BLaER1 treated with 17β-estradiol and CSF1 and Interleukin-3, amounts not matched to agents 10 nM and 100 nM (cell line): ENCODE data around the gene DAB2IP.

Experiments
- H3K27ac ChIP-seq, 11 experiments: shearing (Covaris generic); formaldehyde crosslinking; 2 replicates each; pipeline ENCODE4 v1.8.1; 2022
- H3K27me3 ChIP-seq, 11 experiments: shearing (Covaris generic); formaldehyde crosslinking; 2 replicates each; pipeline ENCODE4 v1.8.1; 2022
- H3K36me3 ChIP-seq, 11 experiments: shearing (Covaris generic); formaldehyde crosslinking; 2 replicates each; pipeline ENCODE4 v1.8.1; 2022
- H3K4me1 ChIP-seq, 10 experiments: shearing (Covaris generic); formaldehyde crosslinking; 2 replicates each; pipeline ENCODE4 v1.8.1; 2022
- H3K4me2 ChIP-seq, 11 experiments: shearing (Covaris generic); formaldehyde crosslinking; 2 replicates each; pipeline ENCODE4 v1.8.1; 2022
- H3K4me3 ChIP-seq, 10 experiments: shearing (Covaris generic); formaldehyde crosslinking; 2 replicates each; pipeline ENCODE4 v1.8.1; 2022
- H3K9ac ChIP-seq, 11 experiments: shearing (Covaris generic); formaldehyde crosslinking; 2 replicates each; pipeline ENCODE4 v1.8.1; 2022
- H3K9me3 ChIP-seq, 11 experiments: shearing (Covaris generic); formaldehyde crosslinking; replicated peaks in 1 of 11; 2 replicates each; pipeline ENCODE4 v1.8.1; 2022
- H4K20me1 ChIP-seq, 11 experiments: shearing (Covaris generic); formaldehyde crosslinking; 2 replicates each; pipeline ENCODE4 v1.8.1; 2022
- Cebpa-rat ChIP-seq, 11 experiments: shearing (Covaris generic); IDR thresholded peaks; 2 replicates each; pipeline ENCODE4 v1.8.1; 2022

DAB2IP gene

DNA sequence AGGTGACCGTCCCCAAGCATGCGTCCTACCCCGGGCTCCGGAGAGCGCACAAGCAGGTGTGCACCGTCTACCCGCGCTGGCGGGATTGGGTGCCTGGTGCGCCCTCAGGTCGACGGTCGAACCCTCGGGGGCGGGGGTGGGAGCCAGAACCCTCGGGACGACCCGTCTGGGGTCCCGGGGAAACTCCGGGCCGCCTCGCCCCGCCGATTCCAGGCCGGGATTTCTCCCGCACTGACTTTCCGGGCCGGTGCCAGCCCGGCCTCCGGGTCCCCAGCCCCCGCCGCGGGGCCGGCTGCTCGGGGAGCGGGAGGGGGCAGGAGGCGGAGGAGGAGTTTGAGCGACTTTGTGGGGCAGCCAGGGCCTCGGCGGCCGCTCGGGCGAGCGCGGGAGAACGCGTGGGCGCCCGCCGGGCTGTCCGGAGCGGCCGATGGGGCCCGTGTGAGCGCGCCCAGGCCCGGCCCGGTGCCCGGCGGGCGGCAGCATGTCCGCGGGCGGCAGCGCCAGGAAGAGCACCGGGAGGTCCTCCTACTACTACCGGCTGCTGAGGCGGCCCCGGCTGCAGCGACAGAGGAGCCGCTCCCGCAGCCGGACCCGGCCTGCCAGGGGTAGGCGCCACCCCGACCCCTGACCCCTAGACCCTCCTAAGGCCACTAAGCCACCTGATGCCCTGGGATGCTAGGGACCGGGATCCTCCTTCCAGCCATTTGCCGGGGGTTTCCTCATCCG, at the start of gene DAB2IP:
Gene DAB2IP, plus strand, starts transcription at position 340 of the 726 bp plus-strand sequence. Its CDS starts 142 bp downstream, at position 482.
- Histone ChIP-seq H3K9me3 (no peaks in the 10 kb centered on the region), H3K36me3 (no peaks in the 10 kb centered on the region), H4K20me1 (peaks cover 0 to 56% (median 6%) of the 10 kb centered on the region in 11 experiments; a peak in 13 of 22 replicates), H3K4me3 (peak within 1 kb of the TSS; percentile 48 to 77 (median 72)), H3K9ac (peak within 1 kb of the TSS; percentile 44 to 83 (median 74)), H3K27ac (peak within 1 kb of the TSS in 9 of 11 experiments; percentile 23 to 74 (median 66); a peak in 17 of 22 replicates), H3K27me3 (peaks cover 34 to 45% (median 37%) of the 10 kb centered on the region in 11 experiments), H3K4me2 (peak within 1 kb of the TSS; percentile 85 to 100 (median 97)), H3K4me1 (peaks cover 32 to 67% (median 55%) of the 10 kb centered on the region in 10 experiments)
- no peak for TF ChIP-seq Cebpa-rat (IDR thresholded peaks at IDR 0.05)

DNA sequence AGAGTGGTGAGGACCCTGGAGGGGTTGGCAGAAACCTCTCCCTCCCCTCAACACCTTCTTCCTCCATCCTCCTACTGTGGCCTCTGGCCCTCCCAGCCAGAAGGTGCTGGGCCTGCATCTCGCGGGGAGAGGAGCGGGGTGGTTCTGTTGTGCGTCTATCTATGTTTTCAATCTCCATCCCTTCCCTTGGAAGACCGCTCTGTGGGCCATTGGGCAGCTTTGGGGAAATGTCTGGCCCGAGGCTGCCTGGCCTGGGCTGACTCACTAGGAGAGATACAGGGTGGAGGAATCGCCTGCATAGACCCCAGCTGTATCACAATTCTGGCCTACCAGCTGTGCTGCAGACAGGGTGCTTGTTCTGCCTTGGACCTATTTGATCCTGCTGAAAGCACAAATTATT, 48.4 kb upstream of the DAB2IP start:
- Histone ChIP-seq H3K36me3 (no peaks in the 10 kb centered on the region; a peak in 1 of 22 replicates), H3K4me1 (peaks cover 74 to 91% (median 86%) of the 10 kb centered on the region in 10 experiments), H3K9ac (no peak overlapping the region), H3K9me3 (peaks cover 7 to 12% (median 11%) of the 10 kb centered on the region in 11 experiments), H4K20me1 (no peaks in the 10 kb centered on the region), H3K27me3 (peaks cover 30 to 46% (median 42%) of the 10 kb centered on the region in 11 experiments), H3K4me2 (peak overlapping the region in 9 of 11 experiments; percentile 69 to 91 (median 84); a peak in 15 of 22 replicates), H3K4me3 (no peak overlapping the region), H3K27ac (peak overlapping the region in 4 of 11 experiments; percentile 6 to 32 (median 12); a peak in 4 of 22 replicates)
- TF ChIP-seq Cebpa-rat (IDR thresholded peaks at IDR 0.05), result no peak

DNA sequence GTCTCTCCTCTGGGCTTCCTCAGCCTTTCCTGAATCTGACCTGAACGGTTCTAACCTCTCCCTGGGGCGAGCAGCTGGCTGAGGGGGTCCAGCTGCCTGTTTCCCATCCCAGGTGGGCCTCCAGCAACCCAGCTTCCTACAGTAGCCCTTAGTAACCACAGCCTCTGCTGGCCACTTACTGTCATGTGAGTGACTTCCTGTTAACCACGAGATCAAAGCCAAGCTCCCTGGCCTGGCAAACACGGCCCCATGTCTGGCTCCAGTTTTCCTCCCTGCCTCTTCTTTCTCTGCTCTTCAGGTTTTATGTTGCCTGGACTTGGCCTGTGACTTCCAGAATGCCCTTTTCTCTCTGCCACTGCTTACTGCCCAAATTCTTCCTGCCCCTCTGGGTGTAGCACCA, 47.2 kb upstream of the DAB2IP start:
- H3K9ac ChIP-seq, result peak overlapping the region in 3 of 11 experiments; percentile 10 to 48 (median 14); a peak in 3 of 22 replicates
- H3K9me3 ChIP-seq, result no peaks in the 10 kb centered on the region; a peak in 1 of 22 replicates
- no peaks in the 10 kb centered on the region for H4K20me1 ChIP-seq
- peak overlapping the region; percentile 69 to 95 (median 88) for H3K4me2 ChIP-seq
- no peak overlapping the region for H3K4me3 ChIP-seq
- peak overlapping the region in 10 of 11 experiments; percentile 0 to 57 (median 34); a peak in 15 of 22 replicates for H3K27ac ChIP-seq
- TF ChIP-seq Cebpa-rat (IDR thresholded peaks at IDR 0.05), result no peak
- peaks cover 18 to 34% (median 30%) of the 10 kb centered on the region in 11 experiments for H3K27me3 ChIP-seq
- H3K4me1 ChIP-seq, result peaks cover 84 to 98% (median 94%) of the 10 kb centered on the region in 10 experiments
- no peaks in the 10 kb centered on the region for H3K36me3 ChIP-seq

DNA sequence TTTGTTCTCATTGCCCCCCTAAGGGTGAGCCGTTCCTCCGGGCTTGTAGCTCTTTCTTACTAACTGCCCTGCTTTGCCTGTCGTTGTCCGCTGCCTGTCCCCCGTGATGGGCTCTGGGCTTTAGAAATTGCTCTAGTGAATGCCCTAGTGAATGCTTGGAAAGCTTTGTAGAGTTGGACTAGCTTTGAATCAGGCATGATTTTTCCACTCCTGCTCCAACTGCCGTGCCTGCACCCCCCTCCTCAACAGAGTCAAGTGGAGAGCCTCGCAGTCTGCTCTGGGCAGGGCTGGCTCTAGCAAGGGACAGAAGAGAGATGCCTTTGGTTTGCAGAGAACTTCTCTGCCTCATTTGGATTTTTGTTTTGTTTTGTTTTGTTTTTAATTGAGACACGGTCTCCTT, 46.8 kb upstream of the DAB2IP start:
- peak overlapping the region in 3 of 11 experiments; percentile 10 to 48 (median 14); a peak in 3 of 22 replicates for H3K9ac ChIP-seq
- no peaks in the 10 kb centered on the region; a peak in 1 of 22 replicates for H3K9me3 ChIP-seq
- peak overlapping the region in 10 of 11 experiments; percentile 0 to 57 (median 34); a peak in 13 of 22 replicates for H3K27ac ChIP-seq
- no peak overlapping the region for H3K4me3 ChIP-seq
- H4K20me1 ChIP-seq, result no peaks in the 10 kb centered on the region
- H3K36me3 ChIP-seq, result no peaks in the 10 kb centered on the region
- no peak for TF ChIP-seq Cebpa-rat (IDR thresholded peaks at IDR 0.05)
- H3K4me1 ChIP-seq, result peaks cover 82 to 98% (median 94%) of the 10 kb centered on the region in 10 experiments
- H3K27me3 ChIP-seq, result peaks cover 14 to 30% (median 26%) of the 10 kb centered on the region in 11 experiments
- H3K4me2 ChIP-seq, result peak overlapping the region; percentile 69 to 95 (median 88)

DNA sequence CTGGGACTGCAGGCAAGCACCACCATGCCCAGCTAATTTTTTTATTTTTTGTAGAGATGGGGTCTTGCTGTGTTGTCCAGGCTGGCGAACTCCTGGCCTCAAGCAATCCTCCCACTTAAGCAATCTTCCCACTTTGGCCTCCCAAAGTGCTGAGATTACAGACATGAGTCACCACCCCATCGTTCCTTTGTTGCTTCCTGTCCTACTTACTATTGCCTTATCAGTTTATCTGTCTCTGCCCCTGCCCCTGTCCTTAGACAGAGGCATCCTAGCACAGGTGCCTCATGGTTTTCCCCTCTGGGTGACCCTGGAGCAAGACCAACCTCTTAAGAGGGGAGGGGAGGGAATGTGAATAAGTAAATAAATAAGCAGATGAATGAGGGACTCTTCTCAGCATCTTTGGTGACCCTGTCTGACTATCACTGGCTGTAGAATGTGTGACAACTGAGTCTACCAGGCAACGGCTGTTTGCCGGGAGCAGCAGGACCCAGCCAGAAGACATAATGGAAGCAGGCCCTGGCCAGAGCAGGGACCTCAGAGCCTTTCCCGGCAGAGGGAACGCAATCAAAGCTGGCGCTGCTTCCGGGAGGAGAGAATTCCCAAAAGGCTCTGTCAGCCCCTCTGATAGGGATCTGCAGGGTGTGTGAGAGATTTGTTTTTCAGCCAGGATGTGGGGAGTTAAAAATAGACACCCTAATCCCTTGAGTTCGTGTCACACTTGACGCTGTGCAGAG, 43.8 kb upstream of the DAB2IP start:
- Histone ChIP-seq H3K4me3 (peak overlapping the region in 8 of 10 experiments; percentile 5 to 53 (median 40); a peak in 9 of 20 replicates), H3K27ac (peak overlapping the region in 10 of 11 experiments; percentile 4 to 83 (median 72); a peak in 20 of 22 replicates), H3K27me3 (peaks cover 0 to 4% (median 0%) of the 10 kb centered on the region in 11 experiments; a peak in 1 of 22 replicates), H3K9me3 (no peaks in the 10 kb centered on the region; a peak in 1 of 22 replicates), H3K4me1 (peaks cover 62 to 97% (median 94%) of the 10 kb centered on the region in 10 experiments), H3K9ac (peak overlapping the region in 9 of 11 experiments; percentile 52 to 74 (median 62); a peak in 17 of 22 replicates), H3K36me3 (no peaks in the 10 kb centered on the region), H4K20me1 (peaks cover 0 to under 1% (median 0%) of the 10 kb centered on the region in 11 experiments; a peak in 1 of 22 replicates), H3K4me2 (peak overlapping the region; percentile 69 to 95 (median 90))
- peak in 4 of 11 experiments; percentile 30 to 69 (median 44); a peak in 6 of 22 replicates for TF ChIP-seq Cebpa-rat (IDR thresholded peaks at IDR 0.05)

DNA sequence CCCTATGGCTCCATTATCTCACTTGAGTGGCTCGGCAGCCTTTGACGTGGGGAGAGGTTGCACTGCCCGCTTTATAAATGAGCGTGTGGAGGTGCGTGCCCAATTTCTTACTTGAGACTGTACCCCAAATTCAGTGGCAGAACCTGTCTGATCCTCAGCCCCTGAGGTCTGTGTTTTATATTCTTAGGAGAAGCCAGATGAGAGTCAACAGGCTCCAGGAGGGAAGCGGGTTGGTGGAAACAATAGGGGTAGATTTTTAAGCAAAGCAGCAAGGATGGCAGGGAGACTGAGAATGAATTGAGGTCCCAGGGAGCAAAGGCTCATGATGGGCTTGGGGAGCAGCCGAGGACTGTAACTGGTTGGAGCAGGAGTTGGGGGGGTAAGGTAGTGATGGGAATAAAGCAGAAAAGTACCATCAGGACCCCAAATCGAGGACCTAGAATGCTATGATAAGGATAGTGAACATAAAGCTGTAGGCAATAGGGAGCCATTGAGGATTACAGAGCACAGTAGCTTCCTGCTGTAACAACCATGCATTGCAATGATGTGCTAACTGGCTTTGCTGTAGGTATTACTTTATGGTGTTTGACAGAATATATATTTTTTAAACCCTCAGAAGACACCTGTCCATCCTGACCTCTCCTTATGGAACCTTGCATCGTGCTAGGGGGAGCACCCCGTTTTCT, 43.1 kb upstream of the DAB2IP start:
- H3K4me2 ChIP-seq, result peak overlapping the region; percentile 69 to 95 (median 90)
- H3K9ac ChIP-seq, result peak overlapping the region in 9 of 11 experiments; percentile 52 to 74 (median 62); a peak in 16 of 22 replicates
- no peaks in the 10 kb centered on the region for H3K27me3 ChIP-seq
- H3K27ac ChIP-seq, result peak overlapping the region in 10 of 11 experiments; percentile 4 to 83 (median 72); a peak in 20 of 22 replicates
- H3K9me3 ChIP-seq, result no peaks in the 10 kb centered on the region; a peak in 1 of 22 replicates
- H3K4me1 ChIP-seq, result peaks cover 62 to 100% (median 95%) of the 10 kb centered on the region in 10 experiments
- no peaks in the 10 kb centered on the region for H3K36me3 ChIP-seq
- TF ChIP-seq Cebpa-rat (IDR thresholded peaks at IDR 0.05), result no peak
- peak overlapping the region in 7 of 10 experiments; percentile 30 to 53 (median 45); a peak in 9 of 20 replicates for H3K4me3 ChIP-seq
- peaks cover 0 to 6% (median 0%) of the 10 kb centered on the region in 11 experiments; a peak in 3 of 22 replicates for H4K20me1 ChIP-seq

DNA sequence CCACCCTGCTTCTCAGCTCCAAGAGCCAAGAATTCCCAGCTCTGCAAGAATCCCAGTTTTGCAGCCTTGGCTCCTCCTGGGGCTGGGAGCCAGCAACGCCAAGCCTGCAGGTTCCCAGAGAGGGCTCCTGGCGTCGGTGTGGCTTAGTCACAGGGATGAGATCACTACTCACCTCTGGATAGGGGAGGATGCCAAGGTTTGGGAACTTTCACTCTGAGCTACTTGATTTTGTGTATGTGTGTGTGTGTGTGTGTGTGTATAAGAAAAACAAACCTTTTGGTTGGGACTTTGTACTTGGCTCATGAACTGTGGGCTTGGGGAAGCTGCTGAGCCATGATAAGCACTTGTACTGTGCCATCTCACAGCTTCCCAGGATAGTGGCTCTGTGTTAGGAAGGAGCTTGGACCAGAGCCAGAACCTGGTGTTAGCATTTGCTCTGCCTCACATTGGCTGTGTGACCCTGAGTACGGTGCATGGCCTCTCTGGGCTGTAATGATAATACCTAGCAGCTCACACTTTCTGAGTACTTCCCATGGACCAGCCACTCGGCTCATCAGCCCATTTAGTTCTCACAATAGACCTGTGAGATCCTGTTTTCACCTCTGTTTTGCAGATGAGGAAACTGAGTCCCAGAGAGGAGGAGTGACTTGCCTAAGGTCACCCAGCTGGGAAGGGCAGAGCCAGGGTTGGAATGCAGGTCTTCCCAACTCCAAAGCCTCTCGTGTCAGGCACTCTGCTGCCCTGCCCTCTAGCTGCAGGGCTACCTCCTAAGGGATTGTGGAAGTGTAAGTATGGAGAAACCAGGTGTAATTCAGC, 41.4 kb upstream of the DAB2IP start:
- Histone ChIP-seq H3K4me2 (peak overlapping the region in 10 of 11 experiments; percentile 4 to 95 (median 90); a peak in 16 of 22 replicates), H3K4me3 (no peak overlapping the region), H3K4me1 (peaks cover 56 to 100% (median 92%) of the 10 kb centered on the region in 10 experiments), H3K36me3 (no peaks in the 10 kb centered on the region), H3K27ac (peak overlapping the region in 2 of 11 experiments; percentile 79; a peak in 1 of 22 replicates), H3K27me3 (no peaks in the 10 kb centered on the region), H3K9me3 (no peaks in the 10 kb centered on the region; a peak in 1 of 22 replicates), H3K9ac (no peak overlapping the region), H4K20me1 (peaks cover 0 to 6% (median 0%) of the 10 kb centered on the region in 11 experiments; a peak in 3 of 22 replicates)
- no peak for TF ChIP-seq Cebpa-rat (IDR thresholded peaks at IDR 0.05)
